ENCODE data around the gene KSR2. TPM values are rescaled to one million over a fixed set of nuclear protein-coding genes. Genes with fewer than 3 reads are reported as not detected.
"Not testable (repeated sequence)": the region's sequence is repeated elsewhere in the genome, so short reads cannot be mapped to it uniquely, and the experiment has no call there.

Gene KSR2
- total RNA-seq, 1 donor from 2014 or later: not detected

GRCh38 chr12:117640511-117640910, 328.3 kb downstream of the KSR2 start:
- TF ChIP-seq, protein P1, sequence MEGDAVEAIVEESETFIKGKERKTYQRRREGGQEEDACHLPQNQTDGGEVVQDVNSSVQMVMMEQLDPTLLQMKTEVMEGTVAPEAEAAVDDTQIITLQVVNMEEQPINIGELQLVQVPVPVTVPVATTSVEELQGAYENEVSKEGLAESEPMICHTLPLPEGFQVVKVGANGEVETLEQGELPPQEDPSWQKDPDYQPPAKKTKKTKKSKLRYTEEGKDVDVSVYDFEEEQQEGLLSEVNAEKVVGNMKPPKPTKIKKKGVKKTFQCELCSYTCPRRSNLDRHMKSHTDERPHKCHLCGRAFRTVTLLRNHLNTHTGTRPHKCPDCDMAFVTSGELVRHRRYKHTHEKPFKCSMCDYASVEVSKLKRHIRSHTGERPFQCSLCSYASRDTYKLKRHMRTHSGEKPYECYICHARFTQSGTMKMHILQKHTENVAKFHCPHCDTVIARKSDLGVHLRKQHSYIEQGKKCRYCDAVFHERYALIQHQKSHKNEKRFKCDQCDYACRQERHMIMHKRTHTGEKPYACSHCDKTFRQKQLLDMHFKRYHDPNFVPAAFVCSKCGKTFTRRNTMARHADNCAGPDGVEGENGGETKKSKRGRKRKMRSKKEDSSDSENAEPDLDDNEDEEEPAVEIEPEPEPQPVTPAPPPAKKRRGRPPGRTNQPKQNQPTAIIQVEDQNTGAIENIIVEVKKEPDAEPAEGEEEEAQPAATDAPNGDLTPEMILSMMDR (IDR thresholded peaks at IDR 0.05): no peak
- Mint-ChIP-seq H3K4me1 (ENCODE audit: low read depth) (no peaks in the 10 kb centered on the region), H3K4me3 (ENCODE audit: unreplicated experiment) (no peak overlapping the region), H3K9me3 (ENCODE audit: low read depth) (peaks cover 11% of the 10 kb centered on the region), H3K36me3 (ENCODE audit: low read depth) (peaks cover 3% of the 10 kb centered on the region), H3K27me3 (ENCODE audit: low read depth) (peaks cover 18% of the 10 kb centered on the region), H3K27ac (ENCODE audit: unreplicated experiment) (no peak overlapping the region)
- DNase-seq (ENCODE audit: low spot score): no peak

DNA sequence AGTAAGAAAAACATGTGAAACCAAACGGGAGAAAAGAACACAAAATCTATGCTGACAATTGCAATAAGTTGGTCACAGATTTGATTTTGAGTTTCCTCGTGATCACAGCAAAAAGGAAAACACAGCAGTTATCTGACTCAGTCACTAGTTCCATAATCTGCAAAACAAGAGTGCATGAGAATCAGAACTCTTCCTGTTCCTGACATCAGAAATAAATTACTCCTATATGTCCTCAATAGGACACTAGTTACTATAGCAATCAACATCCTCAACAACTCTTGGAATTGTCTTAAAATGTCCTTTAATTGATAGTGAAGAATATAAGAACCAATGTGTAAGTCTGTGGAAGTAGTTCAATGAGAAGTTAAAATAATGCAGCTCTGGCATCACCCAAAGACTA, 339.3 kb downstream of the KSR2 start:
- peaks cover 23% of the 10 kb centered on the region for H3K27me3 Mint-ChIP-seq (ENCODE audit: low read depth)
- DNase-seq (ENCODE audit: low spot score): no peak
- H3K4me1 Mint-ChIP-seq (ENCODE audit: low read depth): no peaks in the 10 kb centered on the region
- H3K27ac Mint-ChIP-seq (ENCODE audit: unreplicated experiment): no peak overlapping the region
- H3K36me3 Mint-ChIP-seq (ENCODE audit: low read depth): no peaks in the 10 kb centered on the region
- TF ChIP-seq, protein P1 (IDR thresholded peaks at IDR 0.05): no peak
- H3K4me3 Mint-ChIP-seq (ENCODE audit: unreplicated experiment): no peak overlapping the region
- no peaks in the 10 kb centered on the region for H3K9me3 Mint-ChIP-seq (ENCODE audit: low read depth)

GRCh38 chr12:117628711-117629110, 340.1 kb downstream of the KSR2 start:
- not testable (repeated sequence) for H3K9me3 Mint-ChIP-seq (ENCODE audit: low read depth)
- peaks cover 23% of the 10 kb centered on the region for H3K27me3 Mint-ChIP-seq (ENCODE audit: low read depth)

GRCh38 chr12:117622741-117623140, 346.0 kb downstream of the KSR2 start:
- no peak for DNase-seq (ENCODE audit: low spot score)
- peaks cover 6% of the 10 kb centered on the region for H3K4me1 Mint-ChIP-seq (ENCODE audit: low read depth)
- H3K27ac Mint-ChIP-seq (ENCODE audit: unreplicated experiment): no peak overlapping the region
- H3K36me3 Mint-ChIP-seq (ENCODE audit: low read depth): no peaks in the 10 kb centered on the region
- H3K9me3 Mint-ChIP-seq (ENCODE audit: low read depth): no peaks in the 10 kb centered on the region
- peaks cover 17% of the 10 kb centered on the region for H3K27me3 Mint-ChIP-seq (ENCODE audit: low read depth)
- TF ChIP-seq, protein P1 (IDR thresholded peaks at IDR 0.05): no peak
- no peak overlapping the region for H3K4me3 Mint-ChIP-seq (ENCODE audit: unreplicated experiment)

More at GRCh38 chr12:117628711-117629110, 340.1 kb downstream of the KSR2 start:
- not testable (repeated sequence) for DNase-seq (ENCODE audit: low spot score); H3K27ac Mint-ChIP-seq (ENCODE audit: unreplicated experiment); H3K4me1 Mint-ChIP-seq (ENCODE audit: low read depth); H3K36me3 Mint-ChIP-seq (ENCODE audit: low read depth); H3K4me3 Mint-ChIP-seq (ENCODE audit: unreplicated experiment)

DNA sequence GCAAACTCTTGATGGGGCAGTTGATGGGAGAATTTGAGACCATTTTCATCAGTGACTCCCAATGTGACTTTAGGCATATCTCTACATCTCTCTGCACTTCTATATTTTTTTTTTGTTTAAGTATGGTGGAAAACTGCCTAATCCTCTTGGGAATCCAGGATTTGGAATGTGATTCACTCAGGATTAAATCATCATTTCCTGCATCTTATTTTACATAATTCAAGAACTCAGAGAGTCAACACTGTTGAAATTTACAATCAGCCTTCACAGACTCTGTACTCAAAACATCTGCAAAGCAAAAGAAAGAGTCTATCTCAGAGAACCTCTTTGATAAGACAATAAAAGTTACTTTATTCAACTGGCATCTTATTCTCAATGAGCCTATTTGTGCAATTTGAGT, 346.7 kb downstream of the KSR2 start:
- H3K9me3 Mint-ChIP-seq (ENCODE audit: low read depth): peaks cover 1% of the 10 kb centered on the region
- no peak overlapping the region for H3K27ac Mint-ChIP-seq (ENCODE audit: unreplicated experiment)
- H3K36me3 Mint-ChIP-seq (ENCODE audit: low read depth): no peaks in the 10 kb centered on the region
- peaks cover 6% of the 10 kb centered on the region for H3K4me1 Mint-ChIP-seq (ENCODE audit: low read depth)
- H3K27me3 Mint-ChIP-seq (ENCODE audit: low read depth): peaks cover 15% of the 10 kb centered on the region
- TF ChIP-seq, protein P1 (IDR thresholded peaks at IDR 0.05): no peak
- DNase-seq (ENCODE audit: low spot score): no peak
- H3K4me3 Mint-ChIP-seq (ENCODE audit: unreplicated experiment): no peak overlapping the region

DNA sequence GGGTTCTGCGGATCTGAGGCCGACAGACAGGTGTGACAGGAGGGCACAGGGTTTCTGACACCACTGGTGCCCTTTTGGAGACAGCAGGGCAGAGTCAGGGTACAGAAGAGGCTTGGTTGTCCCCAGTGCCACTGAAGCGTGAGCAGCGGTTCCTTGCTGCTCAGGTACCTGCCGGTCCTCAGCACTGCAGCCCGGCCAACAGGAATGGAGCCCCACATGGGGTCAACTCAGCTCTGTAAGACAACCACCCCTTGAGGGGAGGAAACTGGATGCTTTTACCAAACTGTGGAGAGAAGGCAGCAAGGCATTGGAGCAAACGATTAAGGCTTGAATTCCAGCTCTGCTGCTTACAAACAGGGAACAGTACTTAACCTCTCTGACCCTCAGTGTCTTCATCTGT, 361.0 kb downstream of the KSR2 start:
- TF ChIP-seq, protein P1 (IDR thresholded peaks at IDR 0.05): no peak
- DNase-seq (ENCODE audit: low spot score): no peak
- peaks cover 11% of the 10 kb centered on the region for H3K27me3 Mint-ChIP-seq (ENCODE audit: low read depth)
- H3K4me1 Mint-ChIP-seq (ENCODE audit: low read depth): peaks cover 12% of the 10 kb centered on the region
- H3K27ac Mint-ChIP-seq (ENCODE audit: unreplicated experiment): no peak overlapping the region
- no peak overlapping the region for H3K4me3 Mint-ChIP-seq (ENCODE audit: unreplicated experiment)
- H3K36me3 Mint-ChIP-seq (ENCODE audit: low read depth): no peaks in the 10 kb centered on the region
- no peaks in the 10 kb centered on the region for H3K9me3 Mint-ChIP-seq (ENCODE audit: low read depth)
